ENCODE results near the gene KLHL40.

Gene KLHL40

DNA sequence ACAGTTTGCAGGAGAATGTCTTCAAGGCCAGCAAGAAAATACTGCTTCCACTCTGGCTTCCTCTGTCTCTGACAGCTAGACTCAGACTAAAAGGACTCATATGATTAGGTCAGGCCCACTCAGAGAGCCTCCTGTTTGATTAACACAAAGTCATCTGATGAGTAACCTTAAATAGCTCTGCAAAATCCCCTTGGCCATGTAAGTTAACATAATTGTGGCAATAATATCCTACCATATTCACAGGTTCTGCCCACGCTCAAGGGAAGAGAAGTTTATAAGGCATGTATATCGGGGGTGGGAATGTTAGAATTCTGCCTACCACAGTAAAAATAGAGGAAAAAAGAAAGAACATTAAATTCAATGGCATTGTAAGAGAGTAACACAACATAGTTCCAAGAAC is 37.9 kb downstream of the KLHL40 start:
- DNase-seq (ENCODE audit: low read depth) = no peak

DNA sequence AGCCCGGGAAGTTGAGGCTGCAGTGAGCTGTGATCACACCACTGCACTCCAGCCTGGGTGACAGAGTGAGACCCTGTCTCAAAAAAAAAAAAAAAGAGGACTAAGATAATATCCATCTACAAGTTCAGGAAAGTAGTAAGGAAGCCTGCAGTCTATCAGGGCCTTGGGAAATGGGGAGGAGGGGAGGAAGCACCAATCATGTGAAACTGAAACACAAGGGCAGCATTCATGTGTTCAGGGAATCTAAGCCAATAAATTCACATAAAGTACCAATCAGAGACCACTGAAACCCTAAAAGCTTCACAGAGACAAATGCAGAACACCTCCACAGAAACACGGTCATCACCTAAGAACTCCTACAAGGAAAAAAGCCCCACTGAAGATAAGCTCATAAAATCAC is 40.1 kb downstream of the KLHL40 start:
- no peak for DNase-seq (ENCODE audit: low read depth)

DNA sequence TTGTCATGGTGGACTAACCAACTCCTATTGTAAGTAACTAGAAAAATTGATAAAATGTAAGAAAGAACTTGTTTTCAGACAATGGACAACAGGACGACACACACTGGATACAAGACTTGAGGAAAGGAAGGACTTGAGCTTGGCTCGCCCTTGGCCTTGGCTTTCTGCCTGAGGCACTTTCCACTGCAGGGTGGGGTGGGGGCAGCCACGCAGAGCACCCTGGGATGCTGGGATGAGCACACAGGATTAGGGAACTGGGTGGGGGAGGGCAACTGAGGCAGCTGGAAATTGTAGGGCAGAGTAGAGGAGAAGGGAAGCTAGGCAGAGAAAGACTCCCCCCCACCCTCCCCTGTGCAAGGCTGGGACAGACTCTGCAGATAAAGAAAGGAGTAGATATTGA is 42.7 kb downstream of the KLHL40 start:
- no peak for DNase-seq (ENCODE audit: low read depth)

DNA sequence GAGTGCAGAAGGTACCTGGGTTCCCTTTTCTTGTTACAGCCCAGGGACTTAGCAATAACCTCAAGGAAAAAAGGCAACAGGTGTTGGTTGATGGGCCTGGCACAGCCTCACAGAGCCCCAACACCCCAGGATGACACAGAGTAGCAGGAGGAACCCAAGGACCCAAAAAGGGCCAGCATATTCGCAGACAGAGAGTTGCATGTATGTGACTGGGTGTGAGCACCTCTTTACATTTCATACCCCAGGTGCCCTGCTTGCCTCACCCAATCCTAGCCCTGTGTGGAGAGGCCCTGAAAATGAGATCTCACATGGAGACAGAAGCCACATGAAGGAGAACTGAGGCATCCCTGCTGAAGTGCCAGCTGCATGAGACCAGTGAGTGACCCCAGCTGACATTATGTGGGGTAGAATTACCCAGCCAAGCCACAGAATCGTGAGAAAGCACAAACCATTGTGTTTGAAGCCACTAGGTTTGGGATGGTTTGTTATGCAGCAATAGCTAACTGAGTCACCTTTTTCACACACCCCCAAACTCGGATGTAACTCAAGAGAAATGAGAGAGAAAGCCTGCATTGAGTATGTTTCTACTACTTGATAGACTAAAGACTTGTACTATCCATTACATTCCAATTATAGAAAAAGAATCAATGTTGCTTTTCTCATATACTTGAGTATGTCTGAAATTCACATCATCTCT is 43.5 kb downstream of the KLHL40 start:
- DNase-seq (ENCODE audit: low read depth) = no peak

DNA sequence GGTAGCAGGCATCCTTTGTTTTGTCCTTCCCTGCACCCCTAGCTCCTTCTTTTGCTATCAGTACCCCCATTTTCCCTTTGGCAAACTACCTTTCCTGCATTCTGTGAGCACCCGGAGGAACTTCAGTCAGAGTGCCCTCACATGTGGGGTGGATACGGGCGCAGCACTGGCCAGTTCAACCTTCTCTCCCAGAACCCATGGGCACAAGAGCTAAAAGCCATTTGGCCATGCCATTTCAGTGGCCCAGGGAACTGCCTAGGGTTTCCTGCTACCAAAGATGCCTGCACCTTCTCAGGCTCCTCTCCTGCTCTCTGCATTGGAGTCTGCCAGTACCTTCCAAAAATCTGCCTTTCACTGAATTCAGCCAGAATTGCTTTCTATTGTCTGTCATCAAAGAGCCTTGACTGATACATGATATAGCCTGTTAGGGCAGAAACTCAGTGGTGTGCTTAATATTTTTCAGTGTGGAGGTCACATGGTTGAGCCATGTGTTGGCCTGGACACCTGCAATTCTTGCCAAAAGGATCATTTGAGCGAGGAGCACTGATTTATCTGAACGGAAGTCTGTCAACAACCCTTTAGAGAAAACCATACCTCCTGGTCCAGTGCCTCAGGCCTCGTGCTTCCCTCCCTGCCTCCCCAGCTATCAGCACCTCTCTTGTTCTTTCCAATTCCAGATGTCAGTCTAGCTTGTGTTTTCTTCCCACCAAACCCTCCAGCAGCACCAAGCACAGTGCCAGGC is 44.2 kb downstream of the KLHL40 start:
- no peak for DNase-seq (ENCODE audit: low read depth)

DNA sequence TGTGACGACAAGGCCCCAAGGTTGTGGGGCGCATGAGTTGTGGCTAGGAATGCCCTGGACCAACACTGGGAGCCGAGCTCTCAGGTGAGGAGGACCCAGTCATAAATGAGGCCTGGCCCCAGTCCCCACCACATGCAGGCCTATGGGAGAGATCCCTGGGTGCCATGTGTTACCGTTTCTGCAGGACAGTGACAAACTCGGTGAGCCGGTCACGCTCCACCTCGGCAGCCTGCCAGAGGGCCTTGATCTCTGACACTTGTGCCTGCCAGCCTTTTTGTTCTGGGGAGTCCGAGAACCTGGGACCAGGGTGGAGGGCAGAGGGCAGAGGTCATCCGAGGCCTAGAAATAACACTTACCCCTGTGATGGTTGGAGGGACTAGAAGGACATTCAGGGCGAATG is 45.0 kb downstream of the KLHL40 start:
- no peak for DNase-seq (ENCODE audit: low read depth)

DNA sequence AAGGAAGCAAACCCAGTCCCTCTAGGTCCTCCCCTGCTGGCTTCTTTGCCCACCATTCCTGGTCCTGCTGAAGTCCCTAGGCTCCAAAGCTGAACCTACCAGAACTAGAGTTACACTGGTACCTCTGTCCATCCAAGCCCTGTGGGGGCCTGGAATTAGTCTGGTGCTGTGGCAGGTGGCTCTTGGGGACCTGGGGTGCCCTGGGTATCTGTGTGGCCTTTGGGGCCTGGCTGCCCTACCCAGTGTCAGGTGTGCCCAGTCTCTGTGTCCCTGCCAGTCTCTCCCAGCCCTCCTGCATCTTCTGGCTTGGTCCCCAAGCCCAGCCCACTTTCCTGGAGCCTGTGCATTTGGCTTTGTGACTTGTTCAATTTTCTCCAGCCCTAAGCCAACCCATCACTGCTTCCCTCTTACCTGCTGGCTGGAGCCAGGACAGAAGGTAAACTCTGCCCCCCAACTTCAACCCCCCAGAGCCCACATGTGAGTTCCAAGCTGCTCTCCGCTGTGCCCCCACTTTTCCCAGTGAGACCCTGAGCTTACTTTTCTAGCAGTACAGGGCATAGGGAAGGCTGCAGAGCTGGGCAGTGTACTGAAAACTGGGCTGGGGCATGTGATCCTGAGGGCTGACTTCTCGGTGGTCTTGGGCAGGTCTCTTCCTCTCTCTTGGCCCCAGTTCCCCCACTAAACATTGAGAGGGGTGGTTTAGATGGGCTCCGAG is 45.5 kb downstream of the KLHL40 start:
- no peak for DNase-seq (ENCODE audit: low read depth)

DNA sequence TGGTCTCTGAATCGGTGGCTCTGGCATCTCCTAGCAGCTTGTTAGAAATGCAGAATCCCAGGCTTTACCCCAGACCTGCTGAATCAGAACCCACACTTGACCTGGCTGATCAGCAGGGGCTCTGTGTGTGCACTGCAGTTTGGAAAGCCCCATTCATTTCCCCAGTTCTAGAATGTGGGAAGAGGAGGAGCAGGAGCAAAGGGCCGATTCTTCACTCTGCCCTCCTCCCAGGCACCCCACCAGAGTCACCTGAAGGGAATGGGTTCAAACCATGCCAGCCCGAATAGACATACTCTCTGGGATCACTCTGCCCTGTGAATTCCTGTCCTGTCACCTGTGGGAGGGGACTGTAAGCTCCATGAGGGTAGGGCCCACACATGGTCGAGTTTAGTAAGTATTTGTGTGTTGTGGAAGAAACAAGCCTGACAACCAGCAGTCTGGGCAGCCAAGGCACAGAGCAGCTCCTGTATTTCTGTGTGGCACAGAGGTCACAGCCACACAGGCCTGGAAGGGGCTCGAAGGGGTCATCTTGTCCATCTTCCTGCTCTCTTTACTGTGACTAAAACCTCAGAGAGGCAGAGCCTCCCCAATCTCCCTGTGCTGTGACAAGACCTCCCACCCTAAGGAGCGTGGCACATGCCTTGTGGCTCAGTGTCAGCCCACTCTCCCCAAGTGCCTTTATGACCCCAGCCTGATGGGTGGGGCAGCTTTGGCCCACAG is 46.3 kb downstream of the KLHL40 start:
- no peak for DNase-seq (ENCODE audit: low read depth)

DNA sequence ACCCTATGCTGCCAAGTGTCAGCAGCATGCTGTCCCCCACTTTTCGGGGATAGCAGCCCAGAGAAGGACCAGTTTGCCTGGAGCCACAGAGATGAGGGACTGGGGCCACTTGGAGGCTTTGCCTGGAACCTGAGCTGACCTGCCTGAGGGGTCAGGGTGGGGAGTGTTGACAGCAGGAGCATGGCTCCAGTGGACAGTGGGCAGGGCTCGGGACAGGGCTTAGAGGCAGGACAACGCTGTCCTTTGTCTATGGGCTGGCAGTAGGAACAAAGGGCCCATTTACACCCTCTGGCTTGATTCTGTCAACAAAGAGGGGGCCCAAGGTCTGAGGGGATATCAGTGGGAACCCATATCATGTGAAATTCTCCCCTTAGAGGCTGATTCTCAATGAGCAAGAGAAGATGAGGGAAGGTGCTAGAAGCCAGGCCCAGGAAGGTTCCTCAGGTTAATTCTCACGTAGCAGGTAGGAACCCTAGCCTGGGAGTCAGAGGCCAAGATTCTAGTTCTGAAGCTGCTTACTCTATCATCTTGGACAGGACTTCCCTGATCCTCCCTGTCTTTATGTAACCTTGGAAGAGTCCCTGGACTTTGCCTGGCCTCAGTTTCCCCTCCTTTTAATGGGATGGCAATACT is 47.0 kb downstream of the KLHL40 start:
- no peak for DNase-seq (ENCODE audit: low read depth)

DNA sequence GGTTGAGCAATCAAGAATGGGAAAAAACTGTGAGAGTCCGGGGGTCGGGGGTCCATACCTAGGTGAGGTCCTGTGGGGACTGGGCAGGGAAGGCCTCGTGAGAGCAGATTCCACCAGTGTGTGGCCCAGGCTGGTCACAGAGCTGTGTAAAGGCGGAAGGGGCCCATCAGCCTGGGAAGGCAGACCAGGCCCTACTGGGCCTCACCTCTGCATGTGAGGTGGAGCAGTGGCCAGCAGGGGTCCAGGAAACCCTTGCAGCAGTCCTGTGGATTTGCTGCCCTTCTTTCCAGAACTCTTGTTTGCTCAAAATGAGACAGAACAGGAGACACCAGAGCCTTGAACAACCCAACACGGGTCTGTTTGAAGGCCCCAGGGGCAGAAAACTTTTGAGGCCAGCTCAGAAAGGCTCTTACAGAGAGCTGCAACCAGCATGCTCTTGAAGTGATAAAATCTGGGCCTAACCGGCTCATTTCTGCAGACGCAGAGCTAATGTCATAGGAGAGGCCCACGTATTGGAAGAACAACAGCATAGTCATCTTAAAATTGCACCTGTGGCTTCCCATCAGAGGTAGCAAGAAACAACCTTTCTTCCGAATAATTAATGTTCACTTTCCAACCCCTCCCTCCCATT is 47.6 kb downstream of the KLHL40 start:
- DNase-seq (ENCODE audit: low read depth) = no peak

DNA sequence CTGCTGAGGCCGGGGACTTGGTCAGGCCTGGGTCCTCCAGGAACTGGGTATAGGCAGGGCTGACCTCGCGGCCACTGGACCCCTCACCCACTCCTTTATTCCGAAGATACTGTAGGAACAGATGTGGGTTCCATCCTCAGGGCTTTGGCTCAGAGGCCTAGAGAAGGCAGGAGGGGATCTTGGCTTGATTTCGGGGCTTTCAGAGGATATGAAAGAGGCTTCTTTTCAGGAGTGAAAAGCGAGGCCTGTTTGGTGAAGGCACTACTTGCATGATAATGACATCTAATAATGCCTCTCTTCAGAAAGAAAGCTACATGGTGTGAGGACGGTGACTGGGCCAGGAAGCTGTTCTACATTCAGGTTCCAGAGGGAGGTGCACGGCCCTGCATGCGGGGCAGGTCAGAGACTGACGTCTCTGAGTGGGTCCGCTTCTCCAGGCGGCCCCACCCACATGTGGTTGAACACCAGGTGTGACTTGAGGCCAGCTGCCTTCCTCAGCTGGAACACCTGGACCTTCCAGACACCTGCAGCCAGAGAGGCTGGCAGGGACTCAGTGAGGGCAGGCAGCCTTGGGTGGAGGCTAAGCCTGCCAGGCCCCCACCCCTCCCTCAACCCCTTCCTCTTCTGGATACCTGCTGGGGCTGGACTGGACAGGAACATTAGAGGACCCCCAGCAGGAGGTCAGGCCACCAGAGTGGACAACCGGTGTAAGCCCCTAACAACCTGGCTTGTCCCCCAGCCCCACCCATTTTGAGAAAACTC is 48.3 kb downstream of the KLHL40 start:
- DNase-seq (ENCODE audit: low read depth) = no peak

DNA sequence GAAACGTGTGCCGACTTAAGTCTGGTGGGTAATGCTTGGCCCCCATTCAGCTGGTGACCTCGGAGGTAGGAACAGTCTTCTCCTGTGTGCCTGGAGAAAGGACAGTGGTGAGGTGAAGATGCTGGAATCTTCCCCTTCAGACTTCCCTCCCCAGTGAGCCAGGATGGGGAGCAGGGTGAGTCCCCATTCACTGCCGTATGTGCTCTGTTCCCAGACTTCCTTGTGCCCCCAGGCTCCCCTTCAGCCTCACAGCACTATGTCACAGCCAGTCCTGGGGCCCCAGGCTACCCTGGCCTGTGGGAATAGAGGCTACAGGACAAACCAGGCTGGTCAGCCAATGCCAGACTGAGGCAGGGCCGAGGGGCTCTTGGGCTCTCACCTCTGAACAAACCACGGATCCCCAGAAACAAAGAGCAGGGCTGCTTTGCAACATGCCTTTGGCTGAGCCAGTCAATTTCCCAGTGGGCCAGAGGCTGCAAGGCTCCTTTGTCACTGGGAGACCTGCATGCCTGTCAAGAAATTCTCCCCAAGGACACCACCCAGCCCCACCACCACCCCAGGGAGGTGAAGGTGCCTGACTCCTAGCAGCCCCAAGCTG is 49.0 kb downstream of the KLHL40 start:
- no peak for DNase-seq (ENCODE audit: low read depth)

DNA sequence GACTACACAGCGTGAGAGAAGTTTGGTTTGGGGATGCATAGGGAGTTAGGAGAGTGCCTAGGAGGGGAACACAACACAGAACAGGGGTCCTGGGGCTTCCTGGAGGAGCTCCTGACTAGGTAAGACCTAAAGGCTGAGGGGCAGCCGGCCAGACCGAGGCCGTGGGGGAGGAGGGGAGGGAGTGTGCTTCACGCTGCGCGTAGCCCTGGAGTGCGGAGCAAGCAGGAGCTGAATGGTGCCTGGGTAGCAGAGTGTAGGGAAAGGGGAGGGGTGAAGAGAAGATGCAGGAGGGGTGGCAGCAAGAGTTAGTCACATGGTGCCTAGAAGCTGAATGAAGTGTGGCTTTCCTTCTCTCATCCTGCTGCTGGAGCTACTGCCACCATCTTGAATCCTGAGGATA is 49.7 kb downstream of the KLHL40 start:
- DNase-seq (ENCODE audit: low read depth) = no peak

DNA sequence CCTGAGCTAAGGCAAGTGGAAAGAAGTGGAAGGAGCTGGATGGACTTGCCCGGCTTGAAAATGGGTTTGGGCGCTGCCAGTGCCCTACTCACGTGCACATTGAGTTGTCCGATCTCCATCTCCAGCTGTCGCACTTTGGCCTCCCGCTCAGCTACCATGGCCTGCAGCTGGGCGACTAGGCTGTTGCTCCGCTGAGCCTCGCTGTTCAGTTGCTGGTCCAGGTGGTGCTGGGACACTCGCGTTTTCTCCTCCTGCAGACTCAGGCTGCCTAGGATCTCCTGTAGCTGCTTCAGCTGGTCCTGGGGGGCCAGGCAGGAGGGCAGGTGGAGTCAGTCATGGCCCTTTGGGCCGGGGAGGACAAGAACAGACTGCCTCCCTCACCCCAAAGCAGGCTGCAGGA is 50.3 kb downstream of the KLHL40 start:
- no peak for DNase-seq (ENCODE audit: low read depth)

DNA sequence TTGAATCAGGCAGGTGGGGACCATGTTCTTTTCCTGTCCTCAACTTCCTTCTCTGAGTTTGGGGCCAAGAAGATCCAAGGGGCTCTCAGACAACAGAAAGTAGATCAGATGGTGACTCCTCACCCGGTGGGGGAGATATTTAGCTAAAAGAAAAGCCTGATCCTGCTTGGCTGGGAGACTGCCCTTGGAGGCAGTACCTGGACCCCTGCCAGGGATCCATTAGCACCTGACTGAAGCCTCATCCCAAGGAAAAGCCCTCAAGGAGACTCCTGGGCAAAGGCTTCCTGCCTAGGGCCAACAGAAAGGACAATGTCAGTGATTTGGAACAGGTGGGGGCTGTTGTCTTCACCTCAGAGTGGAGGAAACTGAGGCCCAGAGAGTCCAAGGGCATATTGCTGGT is 50.7 kb downstream of the KLHL40 start:
- DNase-seq (ENCODE audit: low read depth) = no peak

DNA sequence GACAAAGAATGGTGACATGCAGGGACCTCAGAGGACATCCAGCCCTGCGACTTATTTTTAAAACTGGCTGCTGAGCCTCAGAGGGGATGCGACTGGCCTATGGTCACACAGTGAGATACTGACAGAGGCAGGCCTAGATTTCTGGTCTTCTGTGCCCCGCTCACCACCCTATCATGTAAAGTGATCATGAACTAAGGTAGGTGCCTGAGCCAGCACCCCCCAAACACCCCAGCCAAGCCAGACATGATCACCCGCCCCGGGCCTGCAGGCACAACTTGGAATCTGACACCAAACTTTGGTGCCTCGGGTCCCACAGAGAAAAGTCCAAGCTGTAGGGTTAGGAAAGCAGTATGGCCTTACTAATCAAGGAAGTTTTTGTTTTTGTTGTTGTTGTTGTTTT is 51.2 kb downstream of the KLHL40 start:
- no peak for DNase-seq (ENCODE audit: low read depth)

DNA sequence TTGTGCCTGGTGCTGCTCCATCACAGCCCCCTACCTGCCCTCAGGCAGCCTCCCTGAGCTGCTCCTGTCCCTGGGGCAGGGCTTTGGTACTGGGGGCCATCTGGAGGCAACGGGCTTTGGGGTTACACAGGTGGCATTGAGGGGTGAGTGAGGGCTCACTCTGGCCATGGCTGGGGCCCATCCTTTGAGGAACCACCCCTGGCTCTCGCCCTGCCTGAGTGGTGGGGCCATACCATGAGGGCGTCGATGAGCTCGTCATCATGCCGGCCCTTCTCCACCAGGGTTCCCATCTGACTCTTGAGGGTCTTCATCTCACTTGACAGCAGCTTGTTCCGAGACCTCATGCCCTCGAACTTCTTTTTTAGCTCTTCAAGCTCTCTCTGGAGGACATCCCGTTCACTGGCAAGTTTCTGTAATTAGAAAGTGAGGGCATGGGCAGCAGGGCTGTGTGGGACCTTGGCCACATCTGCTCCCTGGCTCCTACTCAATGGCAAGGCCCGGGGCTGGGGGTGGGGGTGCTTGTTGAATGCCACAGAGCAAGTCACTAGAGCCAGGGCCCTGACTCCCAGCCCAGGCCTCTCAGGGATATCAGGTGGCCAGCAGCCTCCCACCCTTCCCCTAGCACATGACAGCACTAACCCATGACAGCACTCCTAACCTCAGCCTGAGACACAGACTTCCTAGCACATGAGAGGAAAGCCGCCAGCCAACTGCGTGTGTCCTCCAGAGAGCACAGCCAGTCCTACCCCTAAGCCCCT is 54.2 kb downstream of the KLHL40 start:
- no peak for DNase-seq (ENCODE audit: low read depth)

DNA sequence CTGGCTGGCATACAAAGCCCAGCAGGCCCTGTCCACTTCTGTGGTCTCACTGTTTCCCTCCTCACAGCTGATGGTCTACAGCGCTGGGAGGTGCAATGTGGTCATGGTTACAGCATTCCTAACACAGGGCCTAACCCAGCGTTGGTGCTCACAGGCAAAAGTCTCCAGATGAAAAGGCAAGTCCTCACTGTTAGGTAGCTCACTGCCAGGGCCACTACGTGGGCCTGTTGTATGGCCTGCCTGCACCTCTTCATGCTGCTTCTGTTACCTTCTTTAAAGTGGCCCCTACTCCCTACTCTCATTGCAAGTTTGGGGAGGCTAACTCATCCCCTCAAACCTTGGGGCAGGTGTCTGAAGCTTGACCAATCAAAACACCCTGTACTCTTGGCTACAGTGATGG is 56.5 kb downstream of the KLHL40 start:
- DNase-seq (ENCODE audit: low read depth) = no peak
